GM12878 (cell line): ENCODE results near the gene NOTCH1. TPM values are rescaled to one million over a fixed set of nuclear protein-coding genes. Genes with fewer than 3 reads are reported as not detected.

Source experiments
- ATAC-seq: fragments of 200-7000 bp; cut with Tn5 transposase; 3 replicates; pipeline ENCODE4 v1.9.1; 2020; ENCODE audit warnings: mild to moderate bottlenecking, moderate library complexity
- BruUV-seq: library from RNA; stranded (reverse); fragments of 400-500 nt; replicated peaks from 2 replicates; lab custom pipeline; 2021; lab: Mats Ljungman, UMichigan
- CTCF ChIA-PET: fragments of 300-600 bp; sonication (Branson Sonifier 250); formaldehyde crosslinking; extraction: SDS; loops from one replicate; lab custom pipeline; 2021; ENCODE audit warnings: inconsistent platforms; lab: Yijun Ruan, JAX
- POLR2A ChIA-PET: fragments of 350-600 bp; formaldehyde crosslinking; extraction: SDS; loops from one replicate; lab custom pipeline; 2021; ENCODE audit warnings: inconsistent platforms; lab: Charles Lee
- RAD21 ChIA-PET: fragments of 300-600 bp; sonication (Branson Sonifier 250); formaldehyde crosslinking; loops from one replicate; lab custom pipeline; 2023; ENCODE audit warnings: antibody characterized with exemption; ENCODE audit not compliant: unreplicated experiment; lab: Charles Lee
- SMC1A ChIA-PET: fragments of 300-600 bp; sonication (Branson Sonifier 250); formaldehyde crosslinking; loops from one replicate; lab custom pipeline; 2023; ENCODE audit not compliant: unreplicated experiment, uncharacterized antibody; lab: Charles Lee
- DNase-seq: peaks from one replicate; pipeline ENCODE4 v3.0.0-alpha.2; 2011; ENCODE audit warnings: low read depth, low spot score
- FAIRE-seq: peaks from 3 replicates; lab custom pipeline; 2011; peaks lifted over from hg19 to GRCh38; lab: Jason Lieb, UNC
- H2AFZ ChIP-seq: 2 replicates; pipeline ENCODE4 v1.6.0; 2011; ENCODE audit warnings: low read depth, low read length, control low read depth; ENCODE audit not compliant: control insufficient read depth
- H3K27ac ChIP-seq: 2 replicates; pipeline ENCODE4 v1.5.1; 2011; ENCODE audit warnings: control low read depth; ENCODE audit not compliant: control insufficient read depth, insufficient read depth
- H3K27me3 ChIP-seq, 2 experiments: replicated peaks in 1 of 2; 2 replicates each; pipeline versions ENCODE4 v1.6.0 to v1.6.1; 2011; ENCODE audit warnings: low read length in 1 of 2; ENCODE audit not compliant: control insufficient read depth in 2 of 2, insufficient read depth in 2 of 2
- H3K36me3 ChIP-seq, 2 experiments: 2 replicates each; pipeline ENCODE4 v1.5.1; 2011; ENCODE audit warnings: low read length in 1 of 2; ENCODE audit not compliant: control insufficient read depth in 2 of 2, insufficient read depth in 2 of 2
- H3K4me1 ChIP-seq: 2 replicates; pipeline ENCODE4 v1.6.1; 2011; ENCODE audit warnings: mild to moderate bottlenecking, low read length, moderate library complexity, mixed read lengths; ENCODE audit not compliant: control insufficient read depth, insufficient read depth
- H3K4me2 ChIP-seq: 2 replicates; pipeline ENCODE4 v1.6.0; 2011; ENCODE audit warnings: control low read depth; ENCODE audit not compliant: control insufficient read depth, insufficient read depth
- H3K4me3 ChIP-seq: fragments of 200-600 bp; sonication (generic); 2 replicates; pipeline ENCODE4 v1.5.1; 2016
- H3K79me2 ChIP-seq: 2 replicates; pipeline ENCODE4 v1.6.0; 2011; ENCODE audit warnings: low read length; ENCODE audit not compliant: control insufficient read depth, insufficient read depth
- H3K9ac ChIP-seq: 2 replicates; pipeline ENCODE4 v1.8.0; 2011; ENCODE audit warnings: low read length, control low read depth, mixed read lengths; ENCODE audit not compliant: control insufficient read depth, insufficient read depth
- H3K9me3 ChIP-seq: replicated peaks from 3 replicates; pipeline ENCODE4 v1.5.1; 2011; ENCODE audit warnings: mild to moderate bottlenecking, low read length; ENCODE audit not compliant: control insufficient read depth, insufficient read depth
- H4K20me1 ChIP-seq: 2 replicates; pipeline ENCODE4 v1.6.0; 2011; ENCODE audit not compliant: control insufficient read depth, insufficient read depth
- BHLHE40 ChIP-seq, 2 experiments: fragments of 450-650 bp in 1 of 2; IDR thresholded peaks; 2 replicates each; pipeline ENCODE4 v1.6.1; 2011 to 2017; ENCODE audit warnings: low read depth in 2 of 2, borderline replicate concordance in 1 of 2, improper control_type of control experiment in 1 of 2, low read length in 1 of 2, mild to moderate bottlenecking in 1 of 2
- BMI1 ChIP-seq: fragments of 450-650 bp; IDR thresholded peaks from 2 replicates; pipeline ENCODE4 v1.6.1; 2016; ENCODE audit warnings: mild to moderate bottlenecking, moderate library complexity, borderline replicate concordance
- CEBPB ChIP-seq, 2 experiments: fragments of 150-350 bp in 1 of 2; IDR thresholded peaks; 2 replicates each; pipeline ENCODE4 v1.6.1; 2012 to 2014; ENCODE audit warnings: low read depth in 2 of 2, low read length in 2 of 2, borderline replicate concordance in 1 of 2, inconsistent platforms in 1 of 2
- CHD1 ChIP-seq: IDR thresholded peaks from 2 replicates; pipeline ENCODE4 v1.6.1; 2012; ENCODE audit warnings: low read depth, low read length, improper control_type of control experiment
- CREB1 ChIP-seq: IDR thresholded peaks from 2 replicates; pipeline ENCODE4 v1.6.1; 2012; ENCODE audit warnings: low read depth, mild to moderate bottlenecking, inconsistent platforms
- HSF1 ChIP-seq: fragments of 150-350 bp; IDR thresholded peaks from 2 replicates; pipeline ENCODE4 v1.6.1; 2014; ENCODE audit warnings: mild to moderate bottlenecking, low read depth, low read length
- NBN ChIP-seq: fragments of 450-650 bp; IDR thresholded peaks from 2 replicates; pipeline ENCODE4 v1.6.1; 2016
- NRF1 ChIP-seq: conservative IDR thresholded peaks from 2 replicates; pipeline ENCODE4 v1.6.1; 2011; ENCODE audit warnings: mild to moderate bottlenecking, low read depth, low read length, improper control_type of control experiment
- POLR2AphosphoS5 ChIP-seq: IDR thresholded peaks from 2 replicates; pipeline ENCODE4 v1.6.1; 2011; ENCODE audit warnings: mild to moderate bottlenecking, low read length, inconsistent platforms
- SP1 ChIP-seq: IDR thresholded peaks from one replicate; pipeline ENCODE4 v1.6.1; 2011; ENCODE audit warnings: low read depth, low read length
- SPI1 ChIP-seq: IDR thresholded peaks from 2 replicates; pipeline ENCODE4 v1.6.1; 2011; ENCODE audit warnings: low read depth, mild to moderate bottlenecking, low read length, moderate library complexity, borderline replicate concordance; ENCODE audit not compliant: insufficient read depth
- SRF ChIP-seq, 2 experiments: IDR thresholded peaks; 2 replicates each; pipeline ENCODE4 v1.6.1; 2011; ENCODE audit warnings: low read depth in 2 of 2, low read length in 2 of 2, mild to moderate bottlenecking in 1 of 2, moderate library complexity in 1 of 2
- YY1 ChIP-seq: IDR thresholded peaks from 2 replicates; pipeline ENCODE4 v1.6.1; 2011; ENCODE audit warnings: low read depth, mild to moderate bottlenecking, low read length
- ZNF217 ChIP-seq: fragments of 450-650 bp; IDR thresholded peaks from 2 replicates; pipeline ENCODE4 v1.6.1; 2017; ENCODE audit warnings: antibody characterized with exemption, mild to moderate bottlenecking
- WGBS: methylation state at CpG from one replicate; pipeline ENCODE4 v1.1.6; 2016; ENCODE audit warnings: low lambda C conversion rate; ENCODE audit not compliant: insufficient replicate concordance, insufficient coverage; ENCODE audit errors: missing lambda C conversion rate; 5-methylcytosine and 5-hydroxymethylcytosine counted together
- in situ Hi-C: fragments of 300-500 bp; cut with MboI; formaldehyde crosslinking; loops from 9 replicates; pipeline ENCODE4 v1.14.3; 2018; ENCODE audit warnings: mixed read lengths
- intact Hi-C: fragments of 100-400 bp; cut with micrococcal nuclease; formaldehyde crosslinking; loops from one replicate; pipeline ENCODE4 v1.14.2; 2022; ENCODE audit not compliant: unreplicated experiment
- polyA plus RNA-seq, 11 experiments: library from polyadenylated mRNA; depleted of rRNA in 4 of 11; unstranded in 6 of 11; stranded (reverse) in 5 of 11; fragments of >200 nt; fragmentation: Nextera tagmentation in 4 of 11; fragmentation: Illumina TruSeq in 1 of 11; extraction: Ambion mirVana in 4 of 11; extraction: Trizol in 1 of 11; gene quantifications; 1 replicate in 1 of 11; 2 replicates in 10 of 11; pipeline versions ENCODE4 v1.2.1 to v1.2.3, GENCODE V29; 2011 to 2016; ENCODE audit warnings: inconsistent platforms in 2 of 11, missing spikeins in 2 of 11, low read depth in 1 of 11
- total RNA-seq, 4 experiments: library from RNA; depleted of rRNA in 3 of 4; stranded (reverse); fragments of >200 nt in 3 of 4; fragmentation: Illumina TruSeq in 1 of 4; extraction: Trizol in 1 of 4; gene quantifications; 2 replicates each; pipeline versions ENCODE4 v1.2.1 to v1.2.3, GENCODE V29; 2013 to 2021
- TF ChIP-seq, protein P1 (sequence below): IDR thresholded peaks from 2 replicates; pipeline ENCODE4 v1.6.1; 2011; ENCODE audit warnings: mild to moderate bottlenecking, low read depth, low read length, moderate library complexity; ENCODE audit not compliant: insufficient replicate concordance
- TF ChIP-seq, protein P2 (sequence below): fragments of 450-650 bp; IDR thresholded peaks from 2 replicates; pipeline ENCODE4 v1.6.1; 2017; ENCODE audit warnings: mild to moderate bottlenecking
- TF ChIP-seq, protein P3 (sequence below): fragments of 450-650 bp; conservative IDR thresholded peaks from 2 replicates; pipeline ENCODE4 v1.6.1; 2017; ENCODE audit warnings: mild to moderate bottlenecking, moderate library complexity

The NOTCH1 gene
- total and polyA plus RNA-seq, 10 of the 15 experiments (the other 5 are each of a cell fraction or from before 2014, with no cell fraction given), result 0.02 to 40.0 (median 3.7) TPM

DNA sequence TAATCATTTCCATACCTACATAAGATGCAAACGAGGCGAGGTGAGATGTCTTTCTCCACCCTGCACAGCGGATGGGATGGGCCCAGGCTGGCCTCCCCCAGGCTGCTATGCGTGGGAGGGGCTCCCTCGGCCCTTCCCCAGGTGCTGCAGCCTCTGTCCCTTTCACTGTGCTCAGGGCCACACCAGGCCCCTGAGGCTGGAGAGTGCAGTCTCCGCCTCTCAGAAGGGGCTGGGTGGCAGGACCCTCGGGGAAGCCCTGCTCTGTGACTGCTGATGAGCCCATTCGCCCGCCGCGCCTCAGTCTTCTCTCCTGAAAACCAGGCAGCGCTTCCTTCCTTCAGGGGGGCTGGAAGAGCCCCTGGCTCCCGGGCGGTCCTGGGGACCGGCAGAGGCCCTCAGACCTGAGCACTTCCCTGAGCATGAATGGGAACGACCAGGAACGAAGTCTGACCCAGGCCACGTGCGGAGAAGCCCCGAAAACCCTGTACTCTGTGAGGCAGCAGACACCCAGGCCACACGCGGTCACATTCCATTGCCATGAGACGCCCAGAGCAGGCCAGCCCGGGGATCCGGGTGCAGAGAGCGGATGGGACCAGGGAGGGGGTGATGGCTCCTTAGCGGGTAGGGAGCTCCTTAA lies 21.9 kb upstream of the NOTCH1 start (continued):
- TF ChIP-seq, protein P1, sequence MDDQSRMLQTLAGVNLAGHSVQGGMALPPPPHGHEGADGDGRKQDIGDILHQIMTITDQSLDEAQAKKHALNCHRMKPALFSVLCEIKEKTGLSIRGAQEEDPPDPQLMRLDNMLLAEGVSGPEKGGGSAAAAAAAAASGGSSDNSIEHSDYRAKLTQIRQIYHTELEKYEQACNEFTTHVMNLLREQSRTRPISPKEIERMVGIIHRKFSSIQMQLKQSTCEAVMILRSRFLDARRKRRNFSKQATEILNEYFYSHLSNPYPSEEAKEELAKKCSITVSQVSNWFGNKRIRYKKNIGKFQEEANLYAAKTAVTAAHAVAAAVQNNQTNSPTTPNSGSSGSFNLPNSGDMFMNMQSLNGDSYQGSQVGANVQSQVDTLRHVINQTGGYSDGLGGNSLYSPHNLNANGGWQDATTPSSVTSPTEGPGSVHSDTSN, result peak; percentile 38
- no peak for TF ChIP-seq POLR2AphosphoS5
- no peak for TF ChIP-seq CEBPB (IDR thresholded peaks at IDR 0.05; ENCODE audit: borderline replicate concordance in 1 of 2, low read depth in 2 of 2, low read length in 2 of 2)
- TF ChIP-seq NRF1, result no peak
- no peak for TF ChIP-seq NBN
- TF ChIP-seq SRF (IDR thresholded peaks at IDR 0.05; ENCODE audit: low read depth in 2 of 2, low read length in 2 of 2), result no peak

DNA sequence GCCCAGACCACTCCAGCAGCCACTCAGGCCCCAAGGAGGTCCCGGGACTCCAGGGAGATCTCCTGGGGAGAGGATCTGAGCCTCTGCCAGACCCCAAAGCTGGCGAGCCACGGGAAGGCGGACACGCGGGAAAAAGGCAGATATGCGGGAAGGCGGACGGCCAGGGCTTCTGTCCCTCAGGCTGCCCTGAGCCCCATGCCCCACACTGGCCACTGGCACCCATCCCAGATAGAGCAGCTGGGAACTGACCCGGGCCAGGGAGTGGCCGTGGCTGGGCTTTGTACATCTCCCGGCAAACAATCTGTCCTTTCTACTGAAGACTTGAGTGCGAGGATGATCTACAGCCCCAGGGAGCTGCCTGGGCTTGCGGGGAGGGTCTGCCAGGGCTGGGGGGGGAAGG lies 21.1 kb upstream of the NOTCH1 start:
- Histone ChIP-seq H3K79me2 (no peaks in the 10 kb centered on the region), H3K27me3 (no peaks in the 10 kb centered on the region), H3K36me3 (no peaks in the 10 kb centered on the region), H4K20me1 (no peaks in the 10 kb centered on the region), H2AFZ (no peak overlapping the region), H3K9me3 (no peaks in the 10 kb centered on the region; the same call in 2 of the 3 replicates), H3K9ac (no peak overlapping the region), H3K27ac (no peak overlapping the region), H3K4me2 (no peak overlapping the region), H3K4me1 (peaks cover 29% of the 10 kb centered on the region), H3K4me3 (no peak overlapping the region)
- FAIRE-seq, result no peak
- ChIA-PET POLR2A (no interaction called here), SMC1A (no interaction called here), CTCF (no interaction called here), RAD21 (no interaction called here)
- in situ Hi-C loops, result no loop called here
- intact Hi-C loops, result no loop called here
- WGBS, result 62% methylated on average over 10 of the region's 14 CpGs
- no peak for ATAC-seq
- no TSS peak for BruUV-seq
- DNase-seq, result no peak
- TF ChIP-seq CHD1 (no peak), SPI1 (no peak), ZNF217 (no peak), SP1 (no peak), BHLHE40 (IDR thresholded peaks at IDR 0.05; ENCODE audit: borderline replicate concordance in 1 of 2, low read depth in 2 of 2, low read length in 1 of 2) (no peak), BMI1 (no peak), HSF1 (no peak), CREB1 (no peak), YY1 (no peak)
- TF ChIP-seq, protein P2, sequence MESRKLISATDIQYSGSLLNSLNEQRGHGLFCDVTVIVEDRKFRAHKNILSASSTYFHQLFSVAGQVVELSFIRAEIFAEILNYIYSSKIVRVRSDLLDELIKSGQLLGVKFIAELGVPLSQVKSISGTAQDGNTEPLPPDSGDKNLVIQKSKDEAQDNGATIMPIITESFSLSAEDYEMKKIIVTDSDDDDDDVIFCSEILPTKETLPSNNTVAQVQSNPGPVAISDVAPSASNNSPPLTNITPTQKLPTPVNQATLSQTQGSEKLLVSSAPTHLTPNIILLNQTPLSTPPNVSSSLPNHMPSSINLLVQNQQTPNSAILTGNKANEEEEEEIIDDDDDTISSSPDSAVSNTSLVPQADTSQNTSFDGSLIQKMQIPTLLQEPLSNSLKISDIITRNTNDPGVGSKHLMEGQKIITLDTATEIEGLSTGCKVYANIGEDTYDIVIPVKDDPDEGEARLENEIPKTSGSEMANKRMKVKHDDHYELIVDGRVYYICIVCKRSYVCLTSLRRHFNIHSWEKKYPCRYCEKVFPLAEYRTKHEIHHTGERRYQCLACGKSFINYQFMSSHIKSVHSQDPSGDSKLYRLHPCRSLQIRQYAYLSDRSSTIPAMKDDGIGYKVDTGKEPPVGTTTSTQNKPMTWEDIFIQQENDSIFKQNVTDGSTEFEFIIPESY, result no peak
- TF ChIP-seq, protein P3, sequence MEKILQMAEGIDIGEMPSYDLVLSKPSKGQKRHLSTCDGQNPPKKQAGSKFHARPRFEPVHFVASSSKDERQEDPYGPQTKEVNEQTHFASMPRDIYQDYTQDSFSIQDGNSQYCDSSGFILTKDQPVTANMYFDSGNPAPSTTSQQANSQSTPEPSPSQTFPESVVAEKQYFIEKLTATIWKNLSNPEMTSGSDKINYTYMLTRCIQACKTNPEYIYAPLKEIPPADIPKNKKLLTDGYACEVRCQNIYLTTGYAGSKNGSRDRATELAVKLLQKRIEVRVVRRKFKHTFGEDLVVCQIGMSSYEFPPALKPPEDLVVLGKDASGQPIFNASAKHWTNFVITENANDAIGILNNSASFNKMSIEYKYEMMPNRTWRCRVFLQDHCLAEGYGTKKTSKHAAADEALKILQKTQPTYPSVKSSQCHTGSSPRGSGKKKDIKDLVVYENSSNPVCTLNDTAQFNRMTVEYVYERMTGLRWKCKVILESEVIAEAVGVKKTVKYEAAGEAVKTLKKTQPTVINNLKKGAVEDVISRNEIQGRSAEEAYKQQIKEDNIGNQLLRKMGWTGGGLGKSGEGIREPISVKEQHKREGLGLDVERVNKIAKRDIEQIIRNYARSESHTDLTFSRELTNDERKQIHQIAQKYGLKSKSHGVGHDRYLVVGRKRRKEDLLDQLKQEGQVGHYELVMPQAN, result no peak
